ENCODE data around the gene CRTC1. TPM values are rescaled to one million over a fixed set of nuclear protein-coding genes. Genes with fewer than 3 reads are reported as not detected.

Gene CRTC1
- total and polyA plus RNA-seq, 9 of the 15 experiments (the other 6 are each of a cell fraction or from before 2014, with no cell fraction given): 0.25 to 3.8 (median 1.2) TPM; not detected in 2

- Histone ChIP-seq H3K4me3 (no peak overlapping the region), H3K79me2 (ENCODE audit: control insufficient read depth, insufficient read depth, low read length) (no peaks in the 10 kb centered on the region), H3K9me1 (ENCODE audit: control insufficient read depth, insufficient read depth, low read length) (no peaks in the 10 kb centered on the region), H3K9ac (ENCODE audit: insufficient read depth in 1 of 2, low read depth in 2 of 2, low read length in 2 of 2) (no peak overlapping the region), H3K4me1 (replicated peaks in 1 of 2; ENCODE audit: control insufficient read depth in 2 of 2, insufficient read depth in 2 of 2, low read length in 2 of 2) (peaks cover 0 to 58% of the 10 kb centered on the region in 2 experiments; a peak in 4 of 5 replicates), H3K4me2 (ENCODE audit: insufficient read depth, low read length) (no peak overlapping the region), H4K20me1 (replicated peaks; ENCODE audit: control insufficient read depth, insufficient read depth, low read length) (peaks cover 25% of the 10 kb centered on the region), H3K27me3 (ENCODE audit: control insufficient read depth in 2 of 2, insufficient read depth in 2 of 2, low read length in 2 of 2) (peaks cover 9 to 32% of the 10 kb centered on the region in 2 experiments; a peak in 4 of 5 replicates), H2AFZ (ENCODE audit: low read depth, low read length) (no peak overlapping the region), H3K9me3 (replicated peaks; ENCODE audit: control insufficient read depth, insufficient read depth, low read depth, low read length) (no peaks in the 10 kb centered on the region; the same call in 1 of the 2 replicates), H3K36me3 (ENCODE audit: control insufficient read depth, insufficient read depth, low read length) (no peaks in the 10 kb centered on the region), H3K27ac (ENCODE audit: extremely low read depth, low read depth, low read length) (no peak overlapping the region)
- POLR2A ChIA-PET: interaction anchor here (0.6 kb wide), 1 partner anchor 280 kb away, joined by 3 read pairs; no protein-coding TSS in a partner anchor
- CTCF ChIA-PET (ENCODE audit: low intra/inter-chr PET ratio): interaction anchor here (0.8 kb wide), 1 partner anchor 77 kb away, joined by 3 read pairs; no protein-coding TSS in a partner anchor
- no TSS peak for BruUV-seq (replicated peaks)
- in situ Hi-C loops (cut with MboI): no loop called here
- ATAC-seq (no peak), DNase-seq (ENCODE audit: extremely low read depth in 1 of 4, low spot score in 3 of 4) (no peak), FAIRE-seq (no peak)
- WGBS (ENCODE audit: insufficient coverage, low coverage, missing lambda C conversion rate): 29% methylated on average over 13 of the region's 13 CpGs
- intact Hi-C loops (cut with micrococcal nuclease): loop anchor here (5.0 kb wide), 2 partner anchors 97 to 217 kb away; no protein-coding TSS in a partner anchor
- TF ChIP-seq MECOM (CRISPR knock-in tag; IDR thresholded peaks at IDR 0.05): no peak
- no peak for TF ChIP-seq EP400 (IDR thresholded peaks at IDR 0.05)
- no peak for TF ChIP-seq EP300 (IDR thresholded peaks at IDR 0.05; ENCODE audit: low read length)
- TF ChIP-seq TSHZ1 (CRISPR knock-in tag; IDR thresholded peaks at IDR 0.05): no peak
- TF ChIP-seq ILF3 (IDR thresholded peaks at IDR 0.05; ENCODE audit: borderline replicate concordance): no peak
- TF ChIP-seq ZNF586 (CRISPR knock-in tag; conservative IDR thresholded peaks at IDR 0.05): no peak
- TF ChIP-seq SAFB (IDR thresholded peaks at IDR 0.05; ENCODE audit: borderline replicate concordance, low read depth, low read length): no peak
- TF ChIP-seq SRSF1 (IDR thresholded peaks at IDR 0.05; ENCODE audit: low read depth, low read length): no peak
- peak in 1 of 2 experiments; percentile 18; a peak in 1 of 4 replicates for TF ChIP-seq HDAC1 (IDR thresholded peaks at IDR 0.05)
- TF ChIP-seq JUN (IDR thresholded peaks at IDR 0.05; ENCODE audit: borderline replicate concordance, low read depth, low read length): no peak
- no peak for TF ChIP-seq JUN (CRISPR knock-in tag; IDR thresholded peaks at IDR 0.05; ENCODE audit: borderline replicate concordance)
- no peak for TF ChIP-seq ZNF12 (CRISPR knock-in tag; IDR thresholded peaks at IDR 0.05)
- TF ChIP-seq RCOR1 (IDR thresholded peaks at IDR 0.05; ENCODE audit: borderline replicate concordance in 1 of 2, low read depth in 2 of 2, low read length in 2 of 2): no peak
- TF ChIP-seq GABPB1 (CRISPR knock-in tag; IDR thresholded peaks at IDR 0.05): no peak
- no peak for TF ChIP-seq GTF2E2 (tag; IDR thresholded peaks at IDR 0.05)
- peak; percentile 23; the same call in 1 of the 2 replicates for TF ChIP-seq CBFA2T3 (IDR thresholded peaks at IDR 0.05)
- no peak for TF ChIP-seq NONO (IDR thresholded peaks at IDR 0.05; ENCODE audit: low read depth in 2 of 2, low read length in 1 of 2)
- TF ChIP-seq KDM1A (IDR thresholded peaks at IDR 0.05): peak in 1 of 2 experiments; percentile 98; a peak in 2 of 4 replicates
- TF ChIP-seq XRCC5 (IDR thresholded peaks at IDR 0.05; ENCODE audit: low read depth, low read length): no peak
- 0 out of 2 replicates have a peak, but pooled peaks have one; percentile 33 for TF ChIP-seq SUPT5H (IDR thresholded peaks at IDR 0.05)
- peak; percentile 70; the same call in 1 of the 2 replicates for TF ChIP-seq ARID2 (IDR thresholded peaks at IDR 0.05)
Observed at GRCh38 chr19:18770663-18771327, 87.3 kb downstream of the CRTC1 start.

Data from K562 (cell line).